Brain microvascular endothelial cell (primary cell): Measurements from ENCODE around the gene YTHDF2.

ENCODE experiments used
- DNase-seq: peaks from one replicate; pipeline ENCODE4 v3.0.0-alpha.2; 2020
- H3K27ac ChIP-seq: fragments of 250-450 bp; sonication (Bioruptor Pico); 2 replicates; pipeline ENCODE4 v1.5.1; 2020; ENCODE audit warnings: mild to moderate bottlenecking, moderate library complexity
- H3K27me3 ChIP-seq: fragments of 250-450 bp; sonication (Bioruptor Pico); replicated peaks from 2 replicates; pipeline ENCODE4 v1.5.1; 2020; ENCODE audit warnings: mild to moderate bottlenecking
- H3K36me3 ChIP-seq: fragments of 250-450 bp; sonication (Bioruptor Pico); replicated peaks from 2 replicates; pipeline ENCODE4 v1.5.1; 2020; ENCODE audit warnings: mild to moderate bottlenecking
- H3K4me3 ChIP-seq: 2 replicates; pipeline ENCODE4 v1.5.1; 2011; ENCODE audit warnings: low read depth, mild to moderate bottlenecking, control low read depth, low read length, moderate library complexity
- in situ Hi-C: cut with HindIII; loops from 2 replicates; pipeline ENCODE4 v1.10.0; 2017; ENCODE audit warnings: low sequenced_read_pairs, low pct_ligation_motif_present
- TF ChIP-seq, protein P1 (sequence below): IDR thresholded peaks from 2 replicates; pipeline ENCODE4 v1.5.1; 2011; ENCODE audit warnings: low read depth, mild to moderate bottlenecking, moderate library complexity, low read length, control low read depth, inconsistent platforms; ENCODE audit errors: missing control alignments

The YTHDF2 gene

GRCh38 chr1:28803662-28804061 is 66.9 kb downstream of the YTHDF2 start:
- no peaks in the 10 kb centered on the region for H3K36me3 ChIP-seq
- in situ Hi-C loops, result no loop called here
- TF ChIP-seq, protein P1, sequence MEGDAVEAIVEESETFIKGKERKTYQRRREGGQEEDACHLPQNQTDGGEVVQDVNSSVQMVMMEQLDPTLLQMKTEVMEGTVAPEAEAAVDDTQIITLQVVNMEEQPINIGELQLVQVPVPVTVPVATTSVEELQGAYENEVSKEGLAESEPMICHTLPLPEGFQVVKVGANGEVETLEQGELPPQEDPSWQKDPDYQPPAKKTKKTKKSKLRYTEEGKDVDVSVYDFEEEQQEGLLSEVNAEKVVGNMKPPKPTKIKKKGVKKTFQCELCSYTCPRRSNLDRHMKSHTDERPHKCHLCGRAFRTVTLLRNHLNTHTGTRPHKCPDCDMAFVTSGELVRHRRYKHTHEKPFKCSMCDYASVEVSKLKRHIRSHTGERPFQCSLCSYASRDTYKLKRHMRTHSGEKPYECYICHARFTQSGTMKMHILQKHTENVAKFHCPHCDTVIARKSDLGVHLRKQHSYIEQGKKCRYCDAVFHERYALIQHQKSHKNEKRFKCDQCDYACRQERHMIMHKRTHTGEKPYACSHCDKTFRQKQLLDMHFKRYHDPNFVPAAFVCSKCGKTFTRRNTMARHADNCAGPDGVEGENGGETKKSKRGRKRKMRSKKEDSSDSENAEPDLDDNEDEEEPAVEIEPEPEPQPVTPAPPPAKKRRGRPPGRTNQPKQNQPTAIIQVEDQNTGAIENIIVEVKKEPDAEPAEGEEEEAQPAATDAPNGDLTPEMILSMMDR, result no peak

GRCh38 chr1:28804071-28804470 is 67.3 kb downstream of the YTHDF2 start:
- no peak for DNase-seq
- H3K27ac ChIP-seq, result no peak overlapping the region
- H3K36me3 ChIP-seq, result no peaks in the 10 kb centered on the region
- TF ChIP-seq, protein P1, result no peak
- in situ Hi-C loops, result no loop called here
- no peak overlapping the region for H3K4me3 ChIP-seq
- no peaks in the 10 kb centered on the region for H3K27me3 ChIP-seq

More at GRCh38 chr1:28803662-28804061, 66.9 kb downstream of the YTHDF2 start:
- H3K4me3 ChIP-seq, result no peak overlapping the region
- no peaks in the 10 kb centered on the region for H3K27me3 ChIP-seq
- no peak for DNase-seq
- H3K27ac ChIP-seq, result no peak overlapping the region

- in situ Hi-C loops, result no loop called here
- H3K36me3 ChIP-seq, result no peaks in the 10 kb centered on the region
- H3K27me3 ChIP-seq, result peaks cover 18% of the 10 kb centered on the region
- H3K27ac ChIP-seq, result no peak overlapping the region
- TF ChIP-seq, protein P1, result no peak
- DNase-seq, result no peak
- H3K4me3 ChIP-seq, result no peak overlapping the region
Observed at GRCh38 chr1:28807046-28807445, 70.3 kb downstream of the YTHDF2 start.

DNA sequence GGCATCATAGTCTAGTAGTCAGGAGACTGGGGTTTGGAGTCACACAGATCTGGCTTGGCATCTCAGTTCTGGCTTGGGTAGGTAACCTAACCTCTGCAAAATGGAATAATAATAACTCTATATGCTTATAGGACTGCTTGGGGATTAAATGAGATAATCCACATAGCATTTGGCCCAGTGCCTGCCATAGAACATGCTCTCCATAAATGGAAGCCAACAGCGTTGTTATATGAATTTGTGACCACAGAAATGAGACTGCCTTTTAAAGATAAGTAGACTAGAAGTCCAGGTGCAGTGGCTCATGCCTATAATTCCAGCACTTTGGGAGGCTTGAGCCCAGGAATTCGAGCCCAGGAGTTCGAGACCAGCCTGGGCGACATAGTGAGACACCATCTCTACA is 71.2 kb downstream of the YTHDF2 start:
- no peak overlapping the region for H3K27ac ChIP-seq
- H3K27me3 ChIP-seq, result peaks cover 27% of the 10 kb centered on the region
- in situ Hi-C loops, result no loop called here

DNA sequence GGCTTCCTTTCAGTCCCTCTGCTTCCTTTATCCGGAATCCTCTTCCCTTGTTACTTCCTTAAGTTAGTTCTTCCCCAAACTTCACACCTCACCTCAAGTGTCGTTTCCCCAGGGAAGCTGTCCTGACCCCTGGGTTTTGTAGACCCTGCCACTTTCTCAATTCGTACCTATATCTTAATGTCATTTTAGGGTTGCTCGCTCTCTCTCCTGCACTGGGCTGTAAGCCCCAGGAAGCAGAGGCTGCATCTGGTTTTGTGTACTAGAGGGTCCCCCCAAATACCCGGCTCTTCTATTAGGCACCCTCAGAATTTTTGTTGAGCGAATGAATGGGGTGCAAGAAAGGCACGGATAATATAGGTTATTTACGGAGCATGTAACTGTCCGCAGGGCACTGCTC is 74.6 kb downstream of the YTHDF2 start:
- Histone ChIP-seq H3K27ac (no peak overlapping the region), H3K4me3 (no peak overlapping the region), H3K36me3 (no peaks in the 10 kb centered on the region), H3K27me3 (peaks cover 53% of the 10 kb centered on the region)
- TF ChIP-seq, protein P1, result no peak
- DNase-seq, result no peak
- in situ Hi-C loops, result no loop called here

More for the DNA sequence above, 71.2 kb downstream of the YTHDF2 start:
- DNase-seq, result no peak
- TF ChIP-seq, protein P1, result no peak
- Histone ChIP-seq H3K4me3 (no peak overlapping the region), H3K36me3 (no peaks in the 10 kb centered on the region)
